ENCODE measurements around the gene DKK3.

DNA sequence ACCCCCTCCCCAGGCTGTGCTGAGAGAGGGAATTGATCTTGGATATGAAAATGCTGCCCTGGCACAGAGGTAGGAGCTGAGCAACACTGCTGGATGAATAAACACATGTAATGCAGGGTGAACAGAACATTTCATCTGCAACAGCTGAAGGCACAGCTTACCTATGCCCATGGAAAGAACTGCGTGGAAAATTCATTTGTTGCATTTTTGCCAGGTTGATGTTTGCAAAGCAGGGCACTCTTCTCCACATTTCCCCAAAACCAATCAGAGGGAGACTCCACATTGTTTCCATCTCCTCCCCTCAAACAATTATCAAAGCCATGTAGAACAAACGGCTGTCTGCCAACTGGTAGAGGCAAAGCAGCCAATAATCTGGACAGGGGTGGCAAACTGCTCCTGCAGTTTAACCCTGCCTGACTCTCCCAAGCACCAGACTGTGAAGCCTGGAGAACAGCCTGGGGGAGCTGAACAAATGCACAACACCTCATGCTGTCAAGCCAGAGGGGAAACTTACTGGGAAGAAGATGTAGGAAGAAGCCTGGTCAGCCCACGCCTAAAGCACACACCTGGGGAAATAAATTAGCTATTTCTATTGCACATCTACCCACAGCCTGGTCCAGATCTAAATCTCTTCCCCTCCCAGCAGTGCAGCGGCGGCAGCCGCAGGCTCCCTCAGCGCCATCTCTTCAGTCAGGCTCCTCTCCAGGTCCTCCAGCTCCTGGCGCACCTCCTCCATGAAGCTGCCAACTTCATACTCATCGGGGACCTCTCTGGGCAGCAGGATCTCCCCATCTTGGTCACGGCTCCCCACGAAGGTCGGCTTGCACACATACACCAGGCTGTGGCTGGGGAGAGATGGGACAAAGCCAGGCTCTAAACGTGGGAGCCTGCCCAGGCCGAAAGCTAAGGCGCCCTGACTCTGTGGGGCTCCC, 44.3 kb downstream of the DKK3 start:
- TF ChIP-seq ZNF331 (CRISPR knock-in tag; IDR thresholded peaks at IDR 0.05; ENCODE audit: low read depth): no peak
- TF ChIP-seq, protein P1, sequence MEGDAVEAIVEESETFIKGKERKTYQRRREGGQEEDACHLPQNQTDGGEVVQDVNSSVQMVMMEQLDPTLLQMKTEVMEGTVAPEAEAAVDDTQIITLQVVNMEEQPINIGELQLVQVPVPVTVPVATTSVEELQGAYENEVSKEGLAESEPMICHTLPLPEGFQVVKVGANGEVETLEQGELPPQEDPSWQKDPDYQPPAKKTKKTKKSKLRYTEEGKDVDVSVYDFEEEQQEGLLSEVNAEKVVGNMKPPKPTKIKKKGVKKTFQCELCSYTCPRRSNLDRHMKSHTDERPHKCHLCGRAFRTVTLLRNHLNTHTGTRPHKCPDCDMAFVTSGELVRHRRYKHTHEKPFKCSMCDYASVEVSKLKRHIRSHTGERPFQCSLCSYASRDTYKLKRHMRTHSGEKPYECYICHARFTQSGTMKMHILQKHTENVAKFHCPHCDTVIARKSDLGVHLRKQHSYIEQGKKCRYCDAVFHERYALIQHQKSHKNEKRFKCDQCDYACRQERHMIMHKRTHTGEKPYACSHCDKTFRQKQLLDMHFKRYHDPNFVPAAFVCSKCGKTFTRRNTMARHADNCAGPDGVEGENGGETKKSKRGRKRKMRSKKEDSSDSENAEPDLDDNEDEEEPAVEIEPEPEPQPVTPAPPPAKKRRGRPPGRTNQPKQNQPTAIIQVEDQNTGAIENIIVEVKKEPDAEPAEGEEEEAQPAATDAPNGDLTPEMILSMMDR (conservative IDR thresholded peaks at IDR 0.05; ENCODE audit: low read depth in 2 of 2): no peak
- TF ChIP-seq, protein P2, sequence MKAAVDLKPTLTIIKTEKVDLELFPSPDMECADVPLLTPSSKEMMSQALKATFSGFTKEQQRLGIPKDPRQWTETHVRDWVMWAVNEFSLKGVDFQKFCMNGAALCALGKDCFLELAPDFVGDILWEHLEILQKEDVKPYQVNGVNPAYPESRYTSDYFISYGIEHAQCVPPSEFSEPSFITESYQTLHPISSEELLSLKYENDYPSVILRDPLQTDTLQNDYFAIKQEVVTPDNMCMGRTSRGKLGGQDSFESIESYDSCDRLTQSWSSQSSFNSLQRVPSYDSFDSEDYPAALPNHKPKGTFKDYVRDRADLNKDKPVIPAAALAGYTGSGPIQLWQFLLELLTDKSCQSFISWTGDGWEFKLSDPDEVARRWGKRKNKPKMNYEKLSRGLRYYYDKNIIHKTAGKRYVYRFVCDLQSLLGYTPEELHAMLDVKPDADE (IDR thresholded peaks at IDR 0.05): no peak
